ENCODE results near the gene TIGD3.
A peak's percentile ranks its signal among the peaks of the same experiment; 100 is the strongest.

Gene TIGD3

GRCh38 chr11:65354265-65355012 lies at the start of gene TIGD3:
TIGD3 (plus strand) TSS chr11:65354751; CDS start chr11:65355809, 1,058 bp downstream.
- DNase-seq (ENCODE audit: low spot score): peak; percentile 100

GRCh38 chr11:65305501-65306268 lies 48.9 kb upstream of the TIGD3 start:
- DNase-seq (ENCODE audit: low spot score): no peak

DNA sequence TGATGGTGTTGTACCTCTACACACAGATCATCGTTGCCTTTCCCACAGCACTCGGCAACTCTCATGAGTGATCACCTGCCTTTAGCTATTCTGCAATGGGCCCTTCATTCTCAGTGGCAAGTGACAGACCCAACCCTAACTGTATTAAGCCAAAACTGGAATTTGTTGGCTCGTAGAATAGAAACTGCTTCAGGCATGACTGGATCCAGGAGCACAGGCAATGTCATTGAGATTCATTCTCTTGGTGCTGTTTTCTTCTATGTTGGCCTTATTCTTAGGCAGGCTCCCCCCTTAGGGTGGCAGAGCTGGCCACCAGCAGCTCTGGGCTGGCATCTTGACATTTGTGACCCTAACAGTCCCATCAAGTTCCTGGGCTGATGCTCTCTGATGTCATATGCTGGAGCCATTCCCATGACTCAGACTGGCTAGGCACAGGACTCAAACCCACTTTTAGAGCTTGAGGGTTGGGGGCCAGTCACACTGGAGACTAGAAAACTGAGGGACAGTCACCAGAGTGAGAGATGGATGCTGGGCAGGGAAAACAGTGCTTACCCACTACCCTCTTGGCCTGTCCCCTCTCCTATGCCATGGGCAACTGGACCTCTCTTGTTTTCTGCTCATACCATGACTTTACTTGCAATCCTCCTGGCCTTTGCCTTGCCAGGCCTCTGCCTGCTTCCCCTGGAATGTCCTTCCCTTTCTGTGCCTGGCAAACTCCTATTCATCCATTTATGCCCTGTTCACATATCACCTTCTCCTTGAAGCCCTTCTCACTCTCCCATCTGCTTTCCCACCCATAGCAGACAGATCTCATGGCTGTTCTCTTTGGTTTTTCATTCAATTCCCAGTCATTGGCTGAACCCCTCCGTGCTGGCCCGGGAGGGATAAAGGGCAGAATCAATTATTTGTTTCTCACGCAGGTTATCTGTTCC lies 47.0 kb upstream of the TIGD3 start:
- DNase-seq (ENCODE audit: low spot score): no peak

- no peak for DNase-seq (ENCODE audit: low spot score)
Measured at GRCh38 chr11:65308281-65308891, 46.2 kb upstream of the TIGD3 start.

GRCh38 chr11:65309006-65309405 lies 45.5 kb upstream of the TIGD3 start:
- no peak for DNase-seq (ENCODE audit: low spot score)

DNA sequence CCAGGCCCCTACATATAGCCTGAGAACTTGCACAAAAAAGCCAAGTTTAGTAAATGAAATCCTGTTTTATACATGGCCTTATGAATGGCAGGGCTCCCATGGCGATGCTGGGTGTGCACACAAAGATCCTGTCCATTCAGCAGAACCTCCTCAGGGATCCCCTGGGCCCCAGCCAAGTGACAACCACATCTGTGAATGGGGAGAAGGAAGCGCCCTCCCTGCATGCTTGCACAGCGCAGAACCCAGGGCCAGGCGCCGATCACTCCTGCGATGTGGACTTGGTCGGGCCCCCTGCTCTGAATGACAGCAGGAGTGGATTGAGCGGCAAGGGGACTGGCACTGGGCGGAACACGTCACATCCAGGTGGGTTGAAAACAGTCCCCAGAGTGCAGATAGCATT lies 44.3 kb upstream of the TIGD3 start:
- DNase-seq (ENCODE audit: low spot score): no peak

GRCh38 chr11:65310736-65311135 lies 43.8 kb upstream of the TIGD3 start:
- no peak for DNase-seq (ENCODE audit: low spot score)

- no peak for DNase-seq (ENCODE audit: low spot score)
Measured at GRCh38 chr11:65311170-65311678, 43.3 kb upstream of the TIGD3 start.

GRCh38 chr11:65314501-65315203 lies 39.9 kb upstream of the TIGD3 start, which contains the start of gene CDC42EP2:
CDC42EP2 (plus strand) TSS chr11:65314866; CDS start chr11:65320899, 6,033 bp downstream.
- peak; percentile 94 for DNase-seq (ENCODE audit: low spot score)

DNA sequence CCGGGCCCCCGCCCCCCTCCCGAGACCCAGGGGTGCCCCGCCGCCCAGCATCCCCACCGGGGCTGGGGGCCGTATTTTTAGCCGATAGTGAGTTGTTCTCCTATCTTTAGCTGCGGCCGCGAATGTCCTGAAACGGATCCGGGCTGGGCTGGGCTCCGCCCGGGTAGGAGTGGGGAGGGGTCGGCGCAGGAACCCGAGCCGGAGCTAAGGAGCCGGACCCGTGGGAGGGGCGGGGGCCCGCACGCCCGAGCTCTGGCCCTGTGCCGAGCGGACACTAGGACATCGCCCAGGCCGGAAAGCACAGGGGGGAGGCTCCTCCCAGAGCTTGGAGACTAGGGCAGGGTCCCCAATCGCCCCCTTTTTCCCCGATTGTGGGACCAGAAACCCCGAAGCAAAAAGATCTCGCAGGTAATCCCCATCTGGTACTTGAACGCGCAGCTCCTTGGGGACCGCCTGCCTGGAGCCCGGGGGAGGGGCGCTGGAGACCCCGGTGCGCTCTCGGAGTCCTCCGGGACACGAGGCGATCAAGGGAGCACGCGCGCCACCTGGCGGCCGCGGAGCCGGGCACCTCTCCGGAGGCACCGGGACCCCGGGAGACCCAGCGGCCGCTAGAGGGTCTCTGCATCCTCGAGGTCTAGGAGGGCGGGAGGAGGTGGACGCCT lies 39.2 kb upstream of the TIGD3 start:
- peak; percentile 65 for DNase-seq (ENCODE audit: low spot score)

DNA sequence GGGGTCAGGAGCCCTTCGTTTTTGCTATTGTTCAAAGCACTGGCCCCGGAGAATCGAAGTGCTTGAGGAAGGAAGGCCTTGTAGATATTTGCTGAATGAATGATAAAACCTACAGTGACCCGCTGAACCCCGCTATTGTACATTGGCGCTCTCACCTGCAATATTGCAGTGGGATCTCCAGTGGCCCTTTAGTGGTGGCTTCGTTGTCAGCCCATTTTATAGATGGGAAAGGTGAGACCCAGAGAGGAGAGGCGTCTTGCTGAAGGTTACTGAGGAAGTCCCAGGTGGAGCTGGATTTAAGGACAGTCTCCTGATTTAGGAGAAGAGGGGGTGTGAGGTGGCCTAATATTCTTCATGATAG lies 38.7 kb upstream of the TIGD3 start:
- DNase-seq (ENCODE audit: low spot score): no peak

DNA sequence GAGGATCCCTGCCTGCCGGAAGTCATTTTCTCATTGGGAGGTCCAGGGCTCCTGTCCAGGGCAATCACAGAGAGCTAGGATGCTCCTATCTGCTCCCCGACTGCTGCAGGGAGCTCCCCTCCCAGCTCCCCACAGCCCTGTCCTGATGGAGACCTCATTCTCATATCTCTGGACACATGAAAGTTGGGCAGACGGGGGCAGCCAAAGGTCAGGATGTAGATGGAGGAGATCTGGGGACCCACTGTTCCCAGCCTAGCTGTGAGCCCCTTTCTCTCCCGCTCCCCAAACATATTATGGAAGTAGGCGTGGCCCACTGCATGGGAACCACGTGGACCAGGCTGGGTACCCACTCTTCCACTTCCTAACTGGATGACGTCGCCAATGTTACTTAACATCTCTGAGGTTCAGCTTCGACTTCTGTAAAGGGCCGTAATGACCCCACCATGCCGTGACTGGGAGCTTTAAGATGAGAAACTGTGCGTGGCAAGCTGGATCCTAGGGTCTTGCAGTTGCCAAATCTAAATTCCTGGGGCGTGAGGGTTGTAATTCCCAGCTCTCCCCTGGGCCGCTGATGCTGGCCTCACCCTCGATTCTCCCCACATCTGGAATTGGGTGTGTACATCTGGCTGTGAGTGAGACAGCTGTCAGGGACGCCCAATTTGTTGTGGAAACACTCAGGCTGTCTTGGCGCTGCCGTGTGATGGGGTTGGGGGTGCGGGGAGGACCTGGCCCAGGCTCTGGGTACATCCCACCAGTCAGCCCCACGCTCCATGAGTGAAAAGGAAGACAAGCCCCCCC lies 38.1 kb upstream of the TIGD3 start:
- DNase-seq (ENCODE audit: low spot score): peak; percentile 87

- peak; percentile 44 for DNase-seq (ENCODE audit: low spot score)
Measured at GRCh38 chr11:65317025-65317786, 37.3 kb upstream of the TIGD3 start.

GRCh38 chr11:65320386-65321075 lies 34.0 kb upstream of the TIGD3 start:
- no peak for DNase-seq (ENCODE audit: low spot score)

GRCh38 chr11:65321076-65321475 lies 33.5 kb upstream of the TIGD3 start:
- DNase-seq (ENCODE audit: low spot score): no peak

DNA sequence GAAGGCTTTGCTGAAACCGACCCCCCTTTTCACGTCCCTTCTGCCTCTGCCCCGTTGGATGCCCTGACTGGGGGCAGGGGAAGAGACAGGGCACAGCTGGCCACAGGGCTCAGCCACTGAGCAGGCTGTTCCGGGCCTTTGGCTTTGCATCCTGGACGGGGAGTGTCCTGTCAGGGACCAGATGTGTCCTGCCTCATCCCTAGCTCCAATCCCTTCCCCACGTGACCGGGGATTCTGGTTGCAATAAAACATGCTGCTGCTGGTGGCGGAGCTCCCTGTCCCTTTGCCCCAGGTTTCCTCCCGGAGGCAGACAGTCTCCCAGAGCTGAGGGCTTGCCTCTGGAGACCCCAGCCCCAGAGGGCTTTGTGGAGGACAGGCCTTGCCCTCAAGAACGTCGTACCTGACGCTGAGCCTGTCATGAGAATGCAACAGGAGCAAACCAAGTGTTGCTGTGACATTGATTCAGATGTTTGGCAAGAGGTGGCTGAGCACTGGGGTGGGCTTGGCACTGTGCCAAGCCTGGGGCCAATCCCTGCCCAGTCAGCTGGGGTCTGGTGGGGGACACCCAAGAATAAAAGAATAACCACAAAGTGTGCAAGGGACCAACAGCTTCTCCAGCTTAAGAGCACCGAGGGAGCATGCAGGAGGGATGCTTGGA lies 32.6 kb upstream of the TIGD3 start:
- no peak for DNase-seq (ENCODE audit: low spot score)

GRCh38 chr11:65323813-65324212 lies 30.7 kb upstream of the TIGD3 start:
- no peak for DNase-seq (ENCODE audit: low spot score)

GRCh38 chr11:65325435-65325834 lies 29.1 kb upstream of the TIGD3 start:
- DNase-seq (ENCODE audit: low spot score): no peak

Measured in AG08395 (cell line).